ENCODE data around the gene C7orf33. TPM values are rescaled to one million over a fixed set of nuclear protein-coding genes. Genes with fewer than 3 reads are reported as not detected.
A peak's percentile ranks its signal among the peaks of the same experiment; 100 is the strongest.

The C7orf33 gene
- total RNA-seq, 1 experiment from 2014 or later = not detected

DNA sequence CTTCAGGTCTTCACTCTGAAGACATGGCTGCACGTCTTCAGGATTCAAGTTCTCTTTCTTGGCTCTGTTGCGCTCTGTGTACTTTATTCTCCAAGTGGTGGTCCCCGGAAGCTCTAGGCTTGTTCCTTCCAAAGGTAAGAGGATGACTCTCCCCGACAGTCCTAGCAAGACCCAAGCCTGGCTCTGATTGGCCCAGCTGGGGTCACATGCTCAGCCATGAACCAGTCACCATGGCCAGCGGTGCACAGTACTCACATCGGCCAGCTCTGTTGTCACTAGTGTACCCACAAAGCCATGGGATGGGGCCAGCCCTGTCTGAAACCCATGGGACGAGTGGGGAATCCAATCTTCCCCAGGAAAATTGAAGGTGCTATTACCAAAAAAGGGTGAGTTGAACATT is 5.2 kb upstream of the C7orf33 start:
- H3K27me3 Mint-ChIP-seq (ENCODE audit: low read depth) = peaks cover 7% of the 10 kb centered on the region
- no peak overlapping the region for H3K27ac Mint-ChIP-seq
- H3K36me3 Mint-ChIP-seq = no peaks in the 10 kb centered on the region
- H3K4me1 Mint-ChIP-seq = peaks cover 29% of the 10 kb centered on the region
- no peak for ATAC-seq
- DNase-seq (ENCODE audit: low spot score) = no peak
- TF ChIP-seq NFATC4 (CRISPR knock-in tag; IDR thresholded peaks at IDR 0.05) (no peak), USF2 (CRISPR knock-in tag; IDR thresholded peaks at IDR 0.05) (peak; percentile 49; the same call in 1 of the 2 replicates)
- POLR2A ChIA-PET = no interaction called here
- H3K9me3 Mint-ChIP-seq = no peaks in the 10 kb centered on the region
- CTCF ChIA-PET = no interaction called here
- no peak overlapping the region for H3K4me3 Mint-ChIP-seq

DNA sequence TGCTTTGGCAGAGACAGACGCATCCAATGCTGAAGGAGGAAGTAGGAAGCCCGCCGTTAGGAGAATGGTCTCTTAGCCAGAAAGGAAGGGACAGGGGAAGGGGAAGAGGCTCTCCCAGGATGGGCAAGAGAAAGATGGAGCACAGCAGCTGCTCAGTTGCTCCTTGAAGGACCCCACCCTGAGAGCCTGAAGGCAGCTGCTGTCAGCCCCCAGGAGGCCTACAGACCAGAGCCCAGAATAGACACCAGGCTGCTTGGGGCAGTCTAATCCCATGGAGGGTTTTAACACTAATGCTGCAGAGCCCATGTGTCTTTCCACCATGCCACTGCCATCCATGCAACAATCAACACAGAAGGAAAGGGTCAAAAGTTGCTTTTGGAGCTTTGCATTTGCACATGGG is 3.5 kb upstream of the C7orf33 start:
- H3K27me3 Mint-ChIP-seq (ENCODE audit: low read depth) = peaks cover 18% of the 10 kb centered on the region
- H3K27ac Mint-ChIP-seq = no peak overlapping the region
- H3K4me1 Mint-ChIP-seq = peaks cover 44% of the 10 kb centered on the region
- ATAC-seq (no peak), DNase-seq (ENCODE audit: low spot score) (no peak)
- ChIA-PET POLR2A (no interaction called here), CTCF (no interaction called here)
- no peaks in the 10 kb centered on the region for H3K36me3 Mint-ChIP-seq
- no peak overlapping the region for H3K4me3 Mint-ChIP-seq
- TF ChIP-seq ARID4B (CRISPR knock-in tag; IDR thresholded peaks at IDR 0.05; ENCODE audit: borderline replicate concordance) = no peak
- H3K9me3 Mint-ChIP-seq = 0 out of 2 replicates have a peak, but pooled peaks cover 1% of the 10 kb centered on the region

- TF ChIP-seq IRF2 (CRISPR knock-in tag; IDR thresholded peaks at IDR 0.05; ENCODE audit: borderline replicate concordance, low read depth) (no peak), ZNF423 (CRISPR knock-in tag; IDR thresholded peaks at IDR 0.05) (no peak), NFATC4 (CRISPR knock-in tag; IDR thresholded peaks at IDR 0.05) (no peak), AR (CRISPR knock-in tag; IDR thresholded peaks at IDR 0.05) (no peak)
- TF ChIP-seq, protein P1, sequence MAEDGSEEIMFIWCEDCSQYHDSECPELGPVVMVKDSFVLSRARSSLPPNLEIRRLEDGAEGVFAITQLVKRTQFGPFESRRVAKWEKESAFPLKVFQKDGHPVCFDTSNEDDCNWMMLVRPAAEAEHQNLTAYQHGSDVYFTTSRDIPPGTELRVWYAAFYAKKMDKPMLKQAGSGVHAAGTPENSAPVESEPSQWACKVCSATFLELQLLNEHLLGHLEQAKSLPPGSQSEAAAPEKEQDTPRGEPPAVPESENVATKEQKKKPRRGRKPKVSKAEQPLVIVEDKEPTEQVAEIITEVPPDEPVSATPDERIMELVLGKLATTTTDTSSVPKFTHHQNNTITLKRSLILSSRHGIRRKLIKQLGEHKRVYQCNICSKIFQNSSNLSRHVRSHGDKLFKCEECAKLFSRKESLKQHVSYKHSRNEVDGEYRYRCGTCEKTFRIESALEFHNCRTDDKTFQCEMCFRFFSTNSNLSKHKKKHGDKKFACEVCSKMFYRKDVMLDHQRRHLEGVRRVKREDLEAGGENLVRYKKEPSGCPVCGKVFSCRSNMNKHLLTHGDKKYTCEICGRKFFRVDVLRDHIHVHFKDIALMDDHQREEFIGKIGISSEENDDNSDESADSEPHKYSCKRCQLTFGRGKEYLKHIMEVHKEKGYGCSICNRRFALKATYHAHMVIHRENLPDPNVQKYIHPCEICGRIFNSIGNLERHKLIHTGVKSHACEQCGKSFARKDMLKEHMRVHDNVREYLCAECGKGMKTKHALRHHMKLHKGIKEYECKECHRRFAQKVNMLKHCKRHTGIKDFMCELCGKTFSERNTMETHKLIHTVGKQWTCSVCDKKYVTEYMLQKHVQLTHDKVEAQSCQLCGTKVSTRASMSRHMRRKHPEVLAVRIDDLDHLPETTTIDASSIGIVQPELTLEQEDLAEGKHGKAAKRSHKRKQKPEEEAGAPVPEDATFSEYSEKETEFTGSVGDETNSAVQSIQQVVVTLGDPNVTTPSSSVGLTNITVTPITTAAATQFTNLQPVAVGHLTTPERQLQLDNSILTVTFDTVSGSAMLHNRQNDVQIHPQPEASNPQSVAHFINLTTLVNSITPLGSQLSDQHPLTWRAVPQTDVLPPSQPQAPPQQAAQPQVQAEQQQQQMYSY (CRISPR knock-in tag; IDR thresholded peaks at IDR 0.05) = no peak
- H3K27me3 Mint-ChIP-seq (ENCODE audit: low read depth) = peaks cover 22% of the 10 kb centered on the region
- CTCF ChIA-PET = interaction anchor here (2.7 kb wide), 1 partner anchor 23 kb away, joined by 10 read pairs; no protein-coding TSS in a partner anchor
- H3K4me1 Mint-ChIP-seq = peaks cover 47% of the 10 kb centered on the region
- DNase-seq (ENCODE audit: low spot score) = no peak
- POLR2A ChIA-PET = no interaction called here
- H3K27ac Mint-ChIP-seq = no peak overlapping the region
- no peak for ATAC-seq
- no peak overlapping the region for H3K4me3 Mint-ChIP-seq
- 0 out of 2 replicates have a peak, but pooled peaks cover 3% of the 10 kb centered on the region for H3K9me3 Mint-ChIP-seq
- H3K36me3 Mint-ChIP-seq = no peaks in the 10 kb centered on the region
These were observed 2.4 kb upstream of the C7orf33 start for GRCh38 chr7:148588168-148588567.
